GM19099 (cell line): ENCODE results near the gene PROX1.

Experiments
- POLR2A ChIP-seq: IDR thresholded peaks from 3 replicates; pipeline ENCODE4 v1.6.1; 2011; ENCODE audit warnings: low read depth; ENCODE audit not compliant: insufficient read length; ENCODE audit errors: extremely low read depth

PROX1 gene

GRCh38 chr1:213969958-213970555 lies 17.7 kb upstream of the PROX1 start:
- TF ChIP-seq POLR2A = no peak

GRCh38 chr1:213972141-213972540 lies 15.6 kb upstream of the PROX1 start:
- no peak for TF ChIP-seq POLR2A

DNA sequence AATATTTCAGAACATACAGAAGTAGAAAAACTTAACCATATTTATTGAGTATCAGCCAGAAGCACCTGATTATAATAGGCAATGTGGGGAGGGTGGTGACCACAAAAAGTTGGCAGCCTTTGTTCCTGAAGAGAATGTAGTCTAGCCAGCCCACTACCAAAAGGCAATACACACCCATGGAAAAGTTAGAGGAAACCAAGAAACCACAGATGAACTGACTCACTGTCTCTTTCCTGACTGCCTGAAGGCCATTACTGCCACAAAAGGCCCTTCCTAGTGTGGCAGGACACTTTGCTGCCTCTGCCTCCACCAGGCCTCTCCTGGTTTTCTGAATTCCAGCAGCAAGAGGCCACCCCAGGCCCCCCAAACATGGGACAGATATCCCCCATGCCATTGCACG lies 14.6 kb upstream of the PROX1 start:
- no peak for TF ChIP-seq POLR2A

DNA sequence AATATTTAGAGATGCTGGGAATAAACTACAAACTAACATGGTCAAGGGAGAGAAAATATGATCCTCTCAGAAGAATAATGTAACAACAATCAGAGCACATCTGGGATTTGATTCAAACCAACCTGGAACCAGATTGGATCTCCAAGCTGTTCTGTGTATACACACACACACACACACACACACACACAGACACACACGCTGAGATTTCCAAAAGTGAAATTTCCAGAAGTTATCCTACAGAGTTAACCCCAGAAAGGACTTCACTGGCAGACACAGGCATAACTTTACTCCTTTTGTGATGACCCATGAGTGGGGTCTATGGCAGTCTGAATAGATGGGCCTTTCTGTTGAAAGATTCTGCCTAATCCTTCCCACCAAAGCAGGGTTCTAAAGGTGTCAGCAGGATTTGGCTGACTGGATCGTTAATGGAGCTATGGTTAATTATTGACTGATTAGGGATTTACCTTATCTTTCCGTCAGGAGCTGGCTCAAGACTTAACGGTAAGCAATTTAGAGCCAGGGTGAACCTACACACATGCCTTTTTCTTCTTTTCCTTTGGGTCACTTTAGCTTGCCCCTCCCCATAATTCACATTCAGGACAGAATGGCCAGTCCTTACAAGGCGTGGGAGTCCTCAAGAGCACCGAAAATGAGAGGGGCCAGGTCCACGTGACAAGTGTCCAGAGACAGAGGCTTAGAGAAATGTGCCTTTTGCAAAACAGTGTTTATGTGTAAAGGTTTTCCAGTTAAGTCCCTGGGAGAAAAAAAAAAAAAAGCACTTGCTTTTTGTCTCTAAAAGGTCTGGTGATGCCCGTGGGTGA lies 10.9 kb upstream of the PROX1 start:
- TF ChIP-seq POLR2A = no peak

GRCh38 chr1:213977486-213977842 lies 10.3 kb upstream of the PROX1 start:
- no peak for TF ChIP-seq POLR2A

GRCh38 chr1:213977909-213978308 lies 9.9 kb upstream of the PROX1 start:
- no peak for TF ChIP-seq POLR2A

DNA sequence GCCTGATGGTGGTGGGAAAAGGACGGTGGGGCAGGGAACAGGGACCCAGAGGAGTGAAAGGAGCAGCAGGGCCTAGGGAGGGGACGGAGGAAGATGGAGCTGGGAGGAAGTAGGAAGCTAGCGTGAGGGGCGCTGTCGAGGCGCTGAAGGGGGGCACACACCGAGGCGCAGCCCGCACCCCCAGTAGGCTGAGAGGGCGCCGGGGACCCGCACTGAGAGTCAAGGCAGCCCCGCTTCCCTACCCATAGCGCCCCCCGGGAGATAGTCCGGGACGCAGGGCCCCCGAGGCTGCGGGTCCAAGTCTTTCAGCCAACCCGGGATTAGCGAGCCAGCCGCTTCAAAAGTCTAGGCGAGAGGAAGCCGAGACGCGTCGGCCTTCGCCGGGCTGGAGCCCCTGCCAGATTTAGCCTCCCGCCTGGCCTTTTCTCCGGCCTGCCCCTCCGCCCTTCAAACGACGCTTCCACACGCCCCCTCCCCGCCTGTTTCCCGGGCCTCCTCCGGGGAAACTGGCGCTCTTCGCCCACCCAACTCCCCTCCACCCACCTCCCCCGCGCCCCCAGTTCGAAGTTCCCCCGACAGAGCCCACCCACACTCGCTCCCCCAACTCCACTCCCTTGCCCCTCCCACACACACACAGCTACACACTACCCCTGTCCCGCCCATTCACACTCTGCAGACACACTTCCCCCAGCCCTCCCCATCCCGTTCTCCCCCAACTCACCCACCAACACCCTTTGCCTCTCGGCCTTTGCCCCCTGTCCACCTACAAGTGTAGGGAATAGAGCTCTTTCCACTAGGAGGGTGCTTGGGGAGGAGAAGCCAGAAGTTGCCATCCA lies 7.8 kb upstream of the PROX1 start:
- TF ChIP-seq POLR2A = no peak

DNA sequence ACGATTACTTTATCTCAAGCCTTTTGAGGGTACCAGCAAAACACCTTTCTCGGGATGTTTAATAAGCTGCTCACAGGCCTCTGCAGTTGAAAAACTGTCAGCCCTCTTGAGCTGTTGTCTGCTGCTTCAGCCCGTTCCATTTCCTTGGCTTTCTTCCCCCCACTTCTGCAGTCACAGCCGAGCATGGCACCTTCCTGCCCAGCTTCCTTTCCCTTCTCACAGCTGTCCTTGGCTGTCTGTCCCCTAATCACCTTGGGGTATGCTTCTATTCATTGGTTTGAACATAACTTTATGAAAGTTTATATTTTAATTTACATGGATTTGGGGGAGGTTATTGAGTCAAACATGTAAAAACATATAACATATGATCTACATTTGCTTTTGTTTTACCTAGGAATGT lies 6.9 kb upstream of the PROX1 start:
- no peak for TF ChIP-seq POLR2A

GRCh38 chr1:213982289-213982671 lies 5.5 kb upstream of the PROX1 start:
- no peak for TF ChIP-seq POLR2A

GRCh38 chr1:213982672-213983492 lies 4.9 kb upstream of the PROX1 start:
- no peak for TF ChIP-seq POLR2A

- TF ChIP-seq POLR2A = no peak
These were observed 4.0 kb upstream of the PROX1 start for GRCh38 chr1:213983493-213984386.

GRCh38 chr1:213984387-213985208 lies 3.2 kb upstream of the PROX1 start:
- no peak for TF ChIP-seq POLR2A

- no peak for TF ChIP-seq POLR2A
These were observed 2.4 kb upstream of the PROX1 start for GRCh38 chr1:213985209-213986019.
